HepG2 (cell line): ENCODE measurements around the gene SNX11. TPM values are rescaled to one million over a fixed set of nuclear protein-coding genes. Genes with fewer than 3 reads are reported as not detected.

Source experiments
- CREB1 ChIP-seq, 2 experiments: fragments of 450-650 bp in 1 of 2; IDR thresholded peaks; 2 replicates each; pipeline ENCODE4 v1.6.1; 2016 to 2017; ENCODE audit warnings: control low read depth in 1 of 2, mild to moderate bottlenecking in 1 of 2, missing compliant biosample characterization in 1 of 2, missing genetic modification characterization in 1 of 2
- E2F2 ChIP-seq: sonication (generic); formaldehyde crosslinking; IDR thresholded peaks from 2 replicates; pipeline ENCODE4 v1.4.0; 2020; ENCODE audit warnings: missing genetic modification reagents, borderline replicate concordance
- EHMT2 ChIP-seq: fragments of 200-600 bp; sonication (generic); IDR thresholded peaks from 2 replicates; pipeline ENCODE4 v1.7.0; 2017; ENCODE audit warnings: antibody characterized with exemption, low read depth, low read length, borderline replicate concordance
- ERF ChIP-seq: IDR thresholded peaks from 2 replicates; pipeline ENCODE4 v1.6.1; 2018; ENCODE audit warnings: missing biosample characterization, missing genetic modification reagents
- FOSL1 ChIP-seq: sonication (generic); formaldehyde crosslinking; IDR thresholded peaks from 2 replicates; pipeline ENCODE4 v1.9.0; 2021; ENCODE audit warnings: missing genetic modification reagents, borderline replicate concordance
- FOXK1 ChIP-seq: sonication (generic); formaldehyde crosslinking; IDR thresholded peaks from 2 replicates; pipeline ENCODE4 v1.4.0; 2020; ENCODE audit warnings: low read depth, missing genetic modification reagents, borderline replicate concordance
- GATAD2A ChIP-seq: IDR thresholded peaks from 2 replicates; pipeline ENCODE4 v1.6.1; 2016
- HBP1 ChIP-seq: IDR thresholded peaks from 2 replicates; pipeline ENCODE4 v1.6.1; 2016; ENCODE audit warnings: low read depth, control low read depth
- NR2F2 ChIP-seq: IDR thresholded peaks from 2 replicates; pipeline ENCODE4 v1.6.1; 2012; ENCODE audit warnings: low read depth, inconsistent platforms, borderline replicate concordance
- PATZ1 ChIP-seq: sonication (generic); formaldehyde crosslinking; IDR thresholded peaks from 2 replicates; pipeline ENCODE4 v1.4.0; 2020; ENCODE audit warnings: missing genetic modification reagents
- PTBP1 ChIP-seq: fragments of 200-400 bp; formaldehyde crosslinking; IDR thresholded peaks from 2 replicates; pipeline ENCODE4 v1.6.1; 2018; ENCODE audit warnings: low read length, low read depth; ENCODE audit not compliant: poor library complexity, severe bottlenecking
- RBM39 ChIP-seq: fragments of 200-400 bp; formaldehyde crosslinking; IDR thresholded peaks from one replicate; pipeline ENCODE4 v1.6.1; 2018; ENCODE audit warnings: antibody characterized with exemption, mild to moderate bottlenecking, low read depth, low read length; ENCODE audit not compliant: poor library complexity, severe bottlenecking
- SOX6 ChIP-seq, 2 experiments: fragments of 450-650 bp in 1 of 2; sonication (generic) in 1 of 2; formaldehyde crosslinking in 1 of 2; IDR thresholded peaks; 2 replicates each; pipeline versions ENCODE4 v1.4.0 to v1.6.1; 2017 to 2020; ENCODE audit warnings: antibody characterized with exemption in 1 of 2, mild to moderate bottlenecking in 1 of 2, missing genetic modification reagents in 1 of 2
- SRSF1 ChIP-seq: fragments of 200-400 bp; formaldehyde crosslinking; optimal IDR thresholded peaks from 2 replicates; pipeline ENCODE3; 2017; ENCODE audit warnings: mild to moderate bottlenecking, low read depth, low read length, moderate library complexity
- SRSF4 ChIP-seq: fragments of 200-400 bp; formaldehyde crosslinking; IDR thresholded peaks from one replicate; pipeline ENCODE4 v1.6.1; 2018; ENCODE audit warnings: mild to moderate bottlenecking, low read depth, low read length, moderate library complexity; ENCODE audit not compliant: poor library complexity, severe bottlenecking
- SUZ12 ChIP-seq: fragments of 150-350 bp; IDR thresholded peaks from 2 replicates; pipeline ENCODE4 v1.6.1; 2014; ENCODE audit warnings: low read depth, low read length
- TEAD3 ChIP-seq: optimal IDR thresholded peaks from 2 replicates; pipeline ENCODE3; 2016; ENCODE audit warnings: borderline replicate concordance
- ZBTB25 ChIP-seq: IDR thresholded peaks from 2 replicates; pipeline ENCODE4 v1.6.1; 2018; ENCODE audit warnings: missing genetic modification reagents
- ZNF101 ChIP-seq: sonication (generic); formaldehyde crosslinking; IDR thresholded peaks from 2 replicates; pipeline ENCODE4 v1.4.0; 2020; ENCODE audit warnings: mild to moderate bottlenecking, low read depth, missing genetic modification reagents, borderline replicate concordance
- ZNF501 ChIP-seq: sonication (generic); formaldehyde crosslinking; IDR thresholded peaks from 2 replicates; pipeline ENCODE4 v1.5.1; 2020; ENCODE audit warnings: mild to moderate bottlenecking, moderate library complexity, missing genetic modification reagents
- ZNF530 ChIP-seq: sonication (generic); formaldehyde crosslinking; IDR thresholded peaks from 2 replicates; pipeline ENCODE4 v1.5.0; 2020; ENCODE audit warnings: low read depth, mild to moderate bottlenecking, missing genetic modification reagents
- ZNF740 ChIP-seq: sonication (generic); formaldehyde crosslinking; IDR thresholded peaks from 2 replicates; pipeline ENCODE4 v1.4.0; 2020; ENCODE audit warnings: missing genetic modification reagents
- ZNF772 ChIP-seq: sonication (generic); formaldehyde crosslinking; IDR thresholded peaks from 2 replicates; pipeline ENCODE4 v1.5.0; 2020; ENCODE audit warnings: mild to moderate bottlenecking, missing genetic modification reagents
- polyA plus RNA-seq, 8 experiments: library from polyadenylated mRNA; depleted of rRNA in 3 of 8; stranded (reverse) in 7 of 8; unstranded in 1 of 8; fragments of >200 nt; fragmentation: Illumina TruSeq in 4 of 8; extraction: Trizol in 4 of 8; gene quantifications; 2 replicates each; pipeline versions ENCODE4 v1.2.1 to v1.2.3, GENCODE V29; 2011 to 2016; ENCODE audit warnings: low read depth in 4 of 8, missing spikeins in 1 of 8, mixed read lengths in 1 of 8; ENCODE audit not compliant: insufficient read depth in 1 of 8
- total RNA-seq, 5 experiments: library from RNA; depleted of rRNA; stranded (reverse); fragments of >200 nt; fragmentation: Illumina TruSeq; extraction: Trizol; gene quantifications; 2 replicates each; pipeline ENCODE4 v1.2.3, GENCODE V29; 2016; ENCODE audit warnings: low read depth in 1 of 5

SNX11 gene
- total and polyA plus RNA-seq, 2 of the 13 experiments (the other 11 are each of a cell fraction or from before 2014, with no cell fraction given), result 12.9 to 14.0 TPM

GRCh38 chr17:48101012-48101720, 6.4 kb upstream of the SNX11 start, which contains the start of gene CBX1 (continued):
- TF ChIP-seq PATZ1 (CRISPR knock-in tag) (peak; percentile 77; the same call in 1 of the 2 replicates), ERF (CRISPR knock-in tag) (peak; percentile 82), ZBTB25 (CRISPR knock-in tag) (peak; percentile 94), ZNF740 (CRISPR knock-in tag) (0 out of 2 replicates have a peak, but pooled peaks have one; percentile 5), TEAD3 (CRISPR knock-in tag) (peak; percentile 38), SRSF1 (peak; percentile 82), FOSL1 (CRISPR knock-in tag) (no peak), SUZ12 (peak; percentile 64), RBM39 (peak; percentile 88), ZNF501 (CRISPR knock-in tag) (peak; percentile 99), FOXK1 (CRISPR knock-in tag) (peak; percentile 81; the same call in 1 of the 2 replicates), CREB1 (IDR thresholded peaks at IDR 0.05) (no peak), CREB1 (CRISPR knock-in tag; IDR thresholded peaks at IDR 0.05) (peak; percentile 59; the same call in 1 of the 2 replicates), ZNF530 (no peak), ZNF772 (CRISPR knock-in tag) (peak; percentile 98), ZNF101 (peak; percentile 72; the same call in 1 of the 2 replicates), GATAD2A (CRISPR knock-in tag) (peak; percentile 41; the same call in 1 of the 2 replicates), EHMT2 (no peak), PTBP1 (peak; percentile 22), SOX6 (IDR thresholded peaks at IDR 0.05) (no peak), SOX6 (CRISPR knock-in tag; IDR thresholded peaks at IDR 0.05) (peak; percentile 86), NR2F2 (no peak), E2F2 (CRISPR knock-in tag) (peak; percentile 85; the same call in 1 of the 2 replicates), SRSF4 (no peak), HBP1 (CRISPR knock-in tag) (peak; percentile 73; the same call in 1 of the 2 replicates)
